ENCODE measurements around the gene TMEM135.

DNA sequence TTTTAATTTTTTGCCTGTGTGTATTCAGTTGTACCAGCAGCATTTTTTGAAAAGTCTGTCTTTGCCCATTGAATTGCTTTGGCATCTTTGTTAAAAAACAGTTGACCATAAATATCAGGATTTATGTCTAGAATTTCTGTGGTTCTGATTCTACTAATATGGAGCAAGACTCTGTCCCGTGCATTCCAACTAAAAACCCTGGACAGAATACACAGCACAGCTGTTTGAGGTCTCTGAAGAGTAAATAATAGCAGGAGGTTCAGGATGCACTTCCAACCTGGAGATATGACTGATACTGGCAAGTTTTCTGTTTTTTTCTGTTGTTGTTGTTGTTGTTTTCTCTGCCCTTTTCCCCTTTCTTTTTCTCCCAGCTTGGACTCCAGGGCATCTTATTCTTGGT lies 141.9 kb downstream of the TMEM135 start:
- TF ChIP-seq EZH2 (IDR thresholded peaks at IDR 0.05; ENCODE audit: borderline replicate concordance, low read depth, low read length, poor library complexity, severe bottlenecking): no peak
- TF ChIP-seq, protein P1, sequence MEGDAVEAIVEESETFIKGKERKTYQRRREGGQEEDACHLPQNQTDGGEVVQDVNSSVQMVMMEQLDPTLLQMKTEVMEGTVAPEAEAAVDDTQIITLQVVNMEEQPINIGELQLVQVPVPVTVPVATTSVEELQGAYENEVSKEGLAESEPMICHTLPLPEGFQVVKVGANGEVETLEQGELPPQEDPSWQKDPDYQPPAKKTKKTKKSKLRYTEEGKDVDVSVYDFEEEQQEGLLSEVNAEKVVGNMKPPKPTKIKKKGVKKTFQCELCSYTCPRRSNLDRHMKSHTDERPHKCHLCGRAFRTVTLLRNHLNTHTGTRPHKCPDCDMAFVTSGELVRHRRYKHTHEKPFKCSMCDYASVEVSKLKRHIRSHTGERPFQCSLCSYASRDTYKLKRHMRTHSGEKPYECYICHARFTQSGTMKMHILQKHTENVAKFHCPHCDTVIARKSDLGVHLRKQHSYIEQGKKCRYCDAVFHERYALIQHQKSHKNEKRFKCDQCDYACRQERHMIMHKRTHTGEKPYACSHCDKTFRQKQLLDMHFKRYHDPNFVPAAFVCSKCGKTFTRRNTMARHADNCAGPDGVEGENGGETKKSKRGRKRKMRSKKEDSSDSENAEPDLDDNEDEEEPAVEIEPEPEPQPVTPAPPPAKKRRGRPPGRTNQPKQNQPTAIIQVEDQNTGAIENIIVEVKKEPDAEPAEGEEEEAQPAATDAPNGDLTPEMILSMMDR (conservative IDR thresholded peaks at IDR 0.05; ENCODE audit: low read depth, low read length): no peak
